ENCODE results near the gene ZNF683.

ZNF683 gene

GRCh38 chr1:26362331-26362730 is 10.2 kb downstream of the ZNF683 start:
- no peak overlapping the region for H3K23ac ChIP-seq (ENCODE audit: low read length in 2 of 2)
- H3K18ac ChIP-seq (ENCODE audit: low read depth in 1 of 2, low read length in 2 of 2) = no peak overlapping the region
- no peak overlapping the region for H3K4me2 ChIP-seq (ENCODE audit: low read length, poor library complexity, severe bottlenecking)
- H2BK15ac ChIP-seq (ENCODE audit: low read depth, poor library complexity, severe bottlenecking) = no peak overlapping the region
- no peak overlapping the region for H2BK12ac ChIP-seq (ENCODE audit: low read length in 2 of 2)
- H2BK5ac ChIP-seq (ENCODE audit: low read depth, low read length, poor library complexity, severe bottlenecking) = no peak overlapping the region
- no peaks in the 10 kb centered on the region for H3K36me3 ChIP-seq (ENCODE audit: control insufficient read depth in 1 of 2, insufficient read depth in 2 of 2, low read depth in 1 of 2, low read length in 2 of 2)
- H4K91ac ChIP-seq (ENCODE audit: low read length) = no peak overlapping the region
- H3K27ac ChIP-seq (ENCODE audit: low read length, poor library complexity, severe bottlenecking) = no peak overlapping the region
- H3K14ac ChIP-seq (ENCODE audit: low read length in 2 of 2) = no peak overlapping the region
- WGBS = 84% methylated on average over 3 of the region's 3 CpGs
- H3K9me3 ChIP-seq (ENCODE audit: control insufficient read depth, low read length) = no peaks in the 10 kb centered on the region
- peaks cover 5% of the 10 kb centered on the region for H3K4me1 ChIP-seq (ENCODE audit: control insufficient read depth, insufficient read depth, low read depth, low read length)
- H3K27me3 ChIP-seq (ENCODE audit: control insufficient read depth in 1 of 2, insufficient read depth in 1 of 2, low read length in 2 of 2) = peaks cover 68 to 76% of the 10 kb centered on the region in 2 experiments
- H2BK120ac ChIP-seq (ENCODE audit: low read depth, low read length) = no peak overlapping the region
- DNase-seq = no peak
- no peak overlapping the region for H3K9ac ChIP-seq (ENCODE audit: low read length)
- H4K8ac ChIP-seq (ENCODE audit: low read length) = no peak overlapping the region
- H3K4ac ChIP-seq (ENCODE audit: low read depth in 1 of 2, low read length in 2 of 2) = no peak overlapping the region
- no peak overlapping the region for H2AFZ ChIP-seq (ENCODE audit: low read depth, low read length)
- H2AK5ac ChIP-seq (ENCODE audit: low read length, severe bottlenecking) = no peak overlapping the region
- H3K79me1 ChIP-seq (replicated peaks; ENCODE audit: low read length, poor library complexity, severe bottlenecking) = no peaks in the 10 kb centered on the region
- H3K4me3 ChIP-seq (ENCODE audit: insufficient read depth in 1 of 2, low read depth in 1 of 2, low read length in 2 of 2) = no peak overlapping the region

GRCh38 chr1:26361605-26362122 is 10.9 kb downstream of the ZNF683 start:
- H4K91ac ChIP-seq (ENCODE audit: low read length) = no peak overlapping the region
- no peak overlapping the region for H3K9ac ChIP-seq (ENCODE audit: low read length)
- H3K4me3 ChIP-seq (ENCODE audit: insufficient read depth in 1 of 2, low read depth in 1 of 2, low read length in 2 of 2) = no peak overlapping the region
- no peak for DNase-seq
- no peak overlapping the region for H2AFZ ChIP-seq (ENCODE audit: low read depth, low read length)
- H3K14ac ChIP-seq (ENCODE audit: low read length in 2 of 2) = no peak overlapping the region
- no peak overlapping the region for H2BK5ac ChIP-seq (ENCODE audit: low read depth, low read length, poor library complexity, severe bottlenecking)
- H3K27ac ChIP-seq (ENCODE audit: low read length, poor library complexity, severe bottlenecking) = no peak overlapping the region
- no peaks in the 10 kb centered on the region for H3K36me3 ChIP-seq (ENCODE audit: control insufficient read depth in 1 of 2, insufficient read depth in 2 of 2, low read depth in 1 of 2, low read length in 2 of 2)
- no peak overlapping the region for H3K18ac ChIP-seq (ENCODE audit: low read depth in 1 of 2, low read length in 2 of 2)
- no peak overlapping the region for H4K8ac ChIP-seq (ENCODE audit: low read length)
- H3K9me3 ChIP-seq (ENCODE audit: control insufficient read depth, low read length) = no peaks in the 10 kb centered on the region
- no peak overlapping the region for H2BK12ac ChIP-seq (ENCODE audit: low read length in 2 of 2)
- H3K23ac ChIP-seq (ENCODE audit: low read length in 2 of 2) = no peak overlapping the region
- H2BK15ac ChIP-seq (ENCODE audit: low read depth, poor library complexity, severe bottlenecking) = no peak overlapping the region
- 94% methylated on average over 12 of the region's 12 CpGs for WGBS
- H3K27me3 ChIP-seq (ENCODE audit: control insufficient read depth in 1 of 2, insufficient read depth in 1 of 2, low read length in 2 of 2) = peaks cover 69 to 80% of the 10 kb centered on the region in 2 experiments
- no peak overlapping the region for H3K4me2 ChIP-seq (ENCODE audit: low read length, poor library complexity, severe bottlenecking)
- H2BK120ac ChIP-seq (ENCODE audit: low read depth, low read length) = no peak overlapping the region
- H3K4ac ChIP-seq (ENCODE audit: low read depth in 1 of 2, low read length in 2 of 2) = no peak overlapping the region
- H2AK5ac ChIP-seq (ENCODE audit: low read length, severe bottlenecking) = no peak overlapping the region
- no peaks in the 10 kb centered on the region for H3K79me1 ChIP-seq (replicated peaks; ENCODE audit: low read length, poor library complexity, severe bottlenecking)
- peaks cover 5% of the 10 kb centered on the region for H3K4me1 ChIP-seq (ENCODE audit: control insufficient read depth, insufficient read depth, low read depth, low read length)

- Histone ChIP-seq H3K9ac (ENCODE audit: low read length) (no peak overlapping the region), H4K8ac (ENCODE audit: low read length) (no peak overlapping the region), H3K23ac (ENCODE audit: low read length in 2 of 2) (no peak overlapping the region), H3K18ac (ENCODE audit: low read depth in 1 of 2, low read length in 2 of 2) (no peak overlapping the region), H2BK15ac (ENCODE audit: low read depth, poor library complexity, severe bottlenecking) (no peak overlapping the region), H2BK120ac (ENCODE audit: low read depth, low read length) (no peak overlapping the region), H3K79me1 (replicated peaks; ENCODE audit: low read length, poor library complexity, severe bottlenecking) (no peaks in the 10 kb centered on the region), H3K4me1 (ENCODE audit: control insufficient read depth, insufficient read depth, low read depth, low read length) (peaks cover 5% of the 10 kb centered on the region), H3K27ac (ENCODE audit: low read length, poor library complexity, severe bottlenecking) (no peak overlapping the region), H3K14ac (ENCODE audit: low read length in 2 of 2) (no peak overlapping the region), H3K4ac (ENCODE audit: low read depth in 1 of 2, low read length in 2 of 2) (no peak overlapping the region), H4K91ac (ENCODE audit: low read length) (peak overlapping the region; percentile 25), H3K4me3 (ENCODE audit: insufficient read depth in 1 of 2, low read depth in 1 of 2, low read length in 2 of 2) (peak overlapping the region in 1 of 2 experiments; percentile 67), H3K4me2 (ENCODE audit: low read length, poor library complexity, severe bottlenecking) (no peak overlapping the region), H2BK5ac (ENCODE audit: low read depth, low read length, poor library complexity, severe bottlenecking) (no peak overlapping the region), H3K9me3 (ENCODE audit: control insufficient read depth, low read length) (no peaks in the 10 kb centered on the region), H2BK12ac (ENCODE audit: low read length in 2 of 2) (no peak overlapping the region), H2AFZ (ENCODE audit: low read depth, low read length) (no peak overlapping the region), H3K36me3 (ENCODE audit: control insufficient read depth in 1 of 2, insufficient read depth in 2 of 2, low read depth in 1 of 2, low read length in 2 of 2) (no peaks in the 10 kb centered on the region), H2AK5ac (ENCODE audit: low read length, severe bottlenecking) (no peak overlapping the region), H3K27me3 (ENCODE audit: control insufficient read depth in 1 of 2, insufficient read depth in 1 of 2, low read length in 2 of 2) (peaks cover 75 to 87% of the 10 kb centered on the region in 2 experiments)
- no peak for DNase-seq
- 67% methylated on average over 27 of the region's 27 CpGs for WGBS
These were observed 11.5 kb downstream of the ZNF683 start for GRCh38 chr1:26360807-26361604.

- H4K91ac ChIP-seq (ENCODE audit: low read length) = peak overlapping the region; percentile 66
- H3K4me3 ChIP-seq (ENCODE audit: insufficient read depth in 1 of 2, low read depth in 1 of 2, low read length in 2 of 2) = peak overlapping the region in 1 of 2 experiments; percentile 67
- no peak overlapping the region for H2BK15ac ChIP-seq (ENCODE audit: low read depth, poor library complexity, severe bottlenecking)
- H3K79me1 ChIP-seq (replicated peaks; ENCODE audit: low read length, poor library complexity, severe bottlenecking) = no peaks in the 10 kb centered on the region
- no peaks in the 10 kb centered on the region for H3K9me3 ChIP-seq (ENCODE audit: control insufficient read depth, low read length)
- no peak overlapping the region for H3K27ac ChIP-seq (ENCODE audit: low read length, poor library complexity, severe bottlenecking)
- H3K9ac ChIP-seq (ENCODE audit: low read length) = no peak overlapping the region
- no peak overlapping the region for H2BK12ac ChIP-seq (ENCODE audit: low read length in 2 of 2)
- no peak overlapping the region for H2AFZ ChIP-seq (ENCODE audit: low read depth, low read length)
- no peak overlapping the region for H3K18ac ChIP-seq (ENCODE audit: low read depth in 1 of 2, low read length in 2 of 2)
- no peak overlapping the region for H3K23ac ChIP-seq (ENCODE audit: low read length in 2 of 2)
- no peak overlapping the region for H3K4me2 ChIP-seq (ENCODE audit: low read length, poor library complexity, severe bottlenecking)
- H3K4ac ChIP-seq (ENCODE audit: low read depth in 1 of 2, low read length in 2 of 2) = no peak overlapping the region
- no peak overlapping the region for H3K14ac ChIP-seq (ENCODE audit: low read length in 2 of 2)
- H2AK5ac ChIP-seq (ENCODE audit: low read length, severe bottlenecking) = no peak overlapping the region
- no peaks in the 10 kb centered on the region for H3K36me3 ChIP-seq (ENCODE audit: control insufficient read depth in 1 of 2, insufficient read depth in 2 of 2, low read depth in 1 of 2, low read length in 2 of 2)
- H3K27me3 ChIP-seq (ENCODE audit: control insufficient read depth in 1 of 2, insufficient read depth in 1 of 2, low read length in 2 of 2) = peaks cover 80 to 92% of the 10 kb centered on the region in 2 experiments
- DNase-seq = no peak
- peaks cover 5% of the 10 kb centered on the region for H3K4me1 ChIP-seq (ENCODE audit: control insufficient read depth, insufficient read depth, low read depth, low read length)
- H2BK5ac ChIP-seq (ENCODE audit: low read depth, low read length, poor library complexity, severe bottlenecking) = no peak overlapping the region
- no peak overlapping the region for H4K8ac ChIP-seq (ENCODE audit: low read length)
- no peak overlapping the region for H2BK120ac ChIP-seq (ENCODE audit: low read depth, low read length)
- WGBS = 14% methylated on average over 66 of the region's 67 CpGs
These were observed 12.4 kb downstream of the ZNF683 start for GRCh38 chr1:26359981-26360806.

Data from mesenchymal stem cell (in vitro differentiated cells and primary cell).